Stimulated activated CD4-positive, alpha-beta T cell treated with anti-CD3 and anti-CD28 coated beads, Interleukin-15, amount 100 ng/mL, for 48 hours (primary cell): Measurements from ENCODE around the gene INTS12.

Source experiments
- DNase-seq, 2 donors: peaks; one replicate each; pipeline ENCODE4 v3.0.0-alpha.2; 2020; ENCODE audit warnings: low read depth in 2 of 2

INTS12 gene

DNA sequence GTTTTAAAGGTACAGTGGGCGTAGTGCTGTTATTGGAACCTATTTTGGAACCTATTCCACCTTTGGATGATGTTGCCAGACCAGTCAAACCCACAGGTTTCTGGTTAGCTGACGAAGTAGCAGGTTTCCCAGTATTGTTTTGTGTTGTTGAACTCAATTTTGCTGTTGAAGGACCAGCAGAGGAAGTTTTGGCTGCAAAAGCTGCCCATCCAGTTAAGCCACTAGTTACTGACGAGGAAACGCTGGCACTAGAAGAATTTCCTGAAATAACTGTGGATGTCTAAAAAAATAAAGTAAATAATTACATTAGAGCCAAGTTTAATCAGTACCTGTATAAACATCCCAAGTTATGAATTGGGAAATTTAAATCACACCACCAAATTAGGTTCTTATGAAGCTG lies 25.5 kb downstream of the INTS12 start:
- DNase-seq, result no peak

DNA sequence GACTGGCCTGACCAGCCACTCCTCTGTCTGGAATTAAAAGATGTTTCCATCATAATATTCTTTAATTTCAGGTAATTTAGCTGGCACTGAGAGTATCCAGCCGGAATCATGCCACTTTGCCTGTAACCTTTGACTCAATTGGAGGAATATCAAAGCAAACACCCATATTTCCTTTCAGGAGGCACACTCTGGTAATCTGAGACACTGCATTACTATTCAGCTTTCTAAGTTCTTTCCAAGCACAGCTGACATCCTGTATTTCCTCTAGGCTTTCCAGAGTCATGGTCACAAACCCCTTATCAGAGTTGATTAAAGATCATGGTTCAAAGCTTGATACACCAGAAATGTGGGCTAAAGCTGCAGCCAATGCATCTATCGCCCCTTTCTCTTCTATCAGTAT lies 29.3 kb downstream of the INTS12 start:
- DNase-seq, result no peak

DNA sequence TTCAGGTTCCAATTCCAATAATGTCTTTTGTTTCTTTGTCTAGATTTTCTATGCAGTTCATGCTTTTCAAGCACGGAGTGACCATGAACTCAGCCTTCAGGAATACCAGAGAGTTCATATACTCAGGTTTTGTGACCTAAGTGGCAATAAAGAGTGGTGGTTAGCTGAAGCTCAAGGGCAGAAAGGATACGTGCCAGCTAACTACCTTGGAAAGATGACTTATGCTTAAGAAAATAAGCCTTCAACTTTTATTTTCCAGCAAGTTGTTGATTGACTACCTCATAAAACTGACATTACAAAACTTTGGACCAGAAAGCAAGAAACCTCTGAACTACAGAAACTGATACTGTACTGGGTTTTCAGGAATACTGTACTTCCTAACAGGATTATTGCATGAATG lies 30.8 kb downstream of the INTS12 start:
- DNase-seq, result no peak

DNA sequence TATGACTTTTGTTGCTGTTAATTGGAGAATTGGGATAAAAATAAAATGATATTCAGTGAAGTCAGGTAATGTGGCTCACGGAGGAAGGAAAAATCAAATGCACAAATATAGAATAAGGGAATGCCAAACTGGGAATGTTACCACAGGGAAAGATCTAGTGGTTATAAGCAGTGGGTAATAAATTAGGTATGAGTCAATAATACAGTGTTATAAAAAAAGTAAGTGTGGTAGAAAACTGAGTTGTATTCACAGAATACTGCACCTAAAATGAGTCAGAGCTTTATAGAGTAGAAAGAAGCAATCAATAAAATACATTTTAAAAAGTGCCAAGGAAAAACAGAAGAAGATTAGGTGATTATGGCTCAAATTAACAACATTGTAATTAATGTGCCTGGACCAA lies 34.5 kb downstream of the INTS12 start:
- no peak for DNase-seq

DNA sequence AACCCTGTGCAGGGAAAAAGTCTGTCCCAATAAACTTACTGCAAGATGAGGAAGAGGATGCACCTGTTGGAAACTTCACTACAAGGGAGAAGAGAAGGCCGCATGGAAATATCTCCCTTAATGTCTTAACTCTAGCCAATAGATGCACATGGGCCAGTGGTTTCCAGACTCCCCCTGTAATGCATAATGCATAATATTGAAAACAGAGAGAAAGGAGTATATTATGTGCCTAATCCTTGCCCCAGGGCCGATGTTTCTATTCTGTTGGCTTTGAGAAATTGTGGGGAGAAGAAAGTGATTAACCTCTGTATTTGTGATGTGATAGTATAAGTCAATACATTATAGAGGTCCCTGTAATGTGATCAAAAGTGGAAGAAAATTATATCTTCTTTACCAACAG lies 37.2 kb downstream of the INTS12 start:
- no peak for DNase-seq

DNA sequence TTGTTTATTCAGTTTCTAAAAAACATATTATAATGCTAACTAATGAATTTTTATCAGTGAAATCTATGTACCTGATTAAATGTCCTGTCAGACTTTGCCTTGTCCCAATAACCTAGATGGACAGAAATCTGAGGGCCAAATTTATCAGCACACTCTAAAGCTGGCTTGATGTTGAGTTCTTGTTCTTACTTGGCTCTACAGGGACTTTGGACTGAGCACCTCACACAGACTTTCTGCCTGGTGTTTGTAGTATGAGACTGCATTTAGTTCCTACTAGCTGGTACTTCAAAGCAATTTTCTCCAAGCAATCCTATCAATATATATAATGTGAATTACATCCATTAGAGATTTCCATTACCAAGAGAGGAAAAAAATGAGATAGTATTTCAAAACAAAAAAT lies 37.8 kb downstream of the INTS12 start:
- DNase-seq, result no peak

DNA sequence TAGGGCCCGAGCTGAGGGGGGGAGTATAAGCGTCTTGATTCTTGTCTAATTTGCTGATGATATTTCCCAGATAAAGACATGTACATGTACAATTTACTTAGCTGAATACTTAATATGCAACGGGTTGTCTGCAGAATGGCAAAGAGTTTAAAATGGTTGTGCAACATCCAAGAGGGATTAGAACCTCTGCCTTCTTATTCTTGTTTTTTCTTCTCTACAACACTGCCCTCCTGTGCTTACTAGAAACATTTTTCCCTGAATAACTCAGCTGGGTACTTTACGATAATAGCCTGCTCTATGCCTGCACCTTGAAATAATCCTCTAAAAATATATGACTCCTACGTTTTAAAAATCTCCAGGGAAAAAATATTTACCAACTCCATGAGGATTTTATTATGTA lies 41.8 kb downstream of the INTS12 start:
- DNase-seq, result no peak

DNA sequence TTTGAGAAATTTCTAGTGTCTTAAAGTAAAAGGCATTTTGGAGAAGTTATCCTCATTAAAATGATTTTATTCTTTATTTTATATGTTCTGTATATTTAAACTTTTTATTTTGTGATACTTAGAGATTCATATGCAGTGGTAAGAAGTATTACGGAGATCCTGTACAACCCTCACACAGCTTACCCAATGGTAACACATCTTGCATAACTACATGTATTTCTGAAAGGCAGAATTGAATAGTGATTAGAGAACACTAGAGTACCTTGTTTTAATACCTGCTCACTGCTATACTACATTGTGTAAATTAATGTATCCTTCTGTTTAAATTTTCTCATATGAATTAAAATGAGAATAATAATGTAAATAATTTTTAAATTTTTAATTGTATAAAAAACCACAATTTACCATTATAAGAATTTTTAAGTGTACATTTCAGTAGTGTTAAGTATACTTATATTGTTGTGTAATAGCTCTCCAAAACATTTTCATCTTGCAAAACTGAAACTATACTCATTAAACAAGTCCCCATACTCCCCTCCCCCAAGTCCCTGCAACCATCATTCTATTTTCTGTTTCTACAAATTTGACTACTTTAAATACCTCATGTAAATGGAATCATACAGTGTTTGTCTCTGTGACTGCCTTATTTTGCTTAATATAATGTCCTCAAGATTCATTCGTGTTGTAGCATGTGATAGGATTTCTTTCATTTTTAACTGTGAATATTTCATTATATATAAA lies 45.4 kb downstream of the INTS12 start:
- no peak for DNase-seq

DNA sequence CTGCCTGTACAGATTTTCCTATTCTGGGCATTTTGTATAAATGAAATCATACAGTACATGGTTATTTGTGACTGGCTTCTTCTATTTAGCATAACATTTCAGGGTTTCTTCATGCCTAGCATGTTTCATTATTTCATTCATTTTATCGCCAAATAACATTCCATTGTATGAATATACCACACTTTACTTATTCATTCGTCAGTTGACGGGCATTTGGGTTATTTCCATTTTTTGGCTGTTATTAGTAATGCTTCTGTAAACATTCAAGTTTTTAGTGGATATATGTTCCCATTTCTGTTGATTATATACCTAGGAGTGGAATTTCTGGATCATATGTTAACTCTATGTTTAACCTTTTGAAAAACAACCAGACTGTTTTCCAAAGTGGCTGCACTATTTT lies 47.5 kb downstream of the INTS12 start:
- DNase-seq, result no peak

DNA sequence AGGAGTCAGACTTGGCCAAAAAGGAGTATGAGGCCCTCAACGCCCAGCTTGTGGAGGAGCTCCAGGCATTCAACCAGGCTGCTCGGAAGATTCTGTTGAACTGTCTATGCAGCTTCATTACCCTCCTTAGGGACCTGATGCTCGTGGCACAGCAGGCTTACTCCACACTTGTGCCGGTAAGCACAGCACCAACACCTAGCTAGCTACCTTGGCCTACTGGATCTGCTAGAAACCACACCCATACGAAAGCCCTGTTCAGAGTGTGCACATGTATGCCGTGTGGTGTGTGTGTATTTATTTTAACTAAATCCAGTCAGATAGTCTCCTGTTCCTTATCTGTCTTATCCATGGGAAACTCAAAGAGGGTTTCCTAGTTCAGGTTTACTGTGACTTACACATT lies 49.3 kb downstream of the INTS12 start:
- DNase-seq, result no peak

DNA sequence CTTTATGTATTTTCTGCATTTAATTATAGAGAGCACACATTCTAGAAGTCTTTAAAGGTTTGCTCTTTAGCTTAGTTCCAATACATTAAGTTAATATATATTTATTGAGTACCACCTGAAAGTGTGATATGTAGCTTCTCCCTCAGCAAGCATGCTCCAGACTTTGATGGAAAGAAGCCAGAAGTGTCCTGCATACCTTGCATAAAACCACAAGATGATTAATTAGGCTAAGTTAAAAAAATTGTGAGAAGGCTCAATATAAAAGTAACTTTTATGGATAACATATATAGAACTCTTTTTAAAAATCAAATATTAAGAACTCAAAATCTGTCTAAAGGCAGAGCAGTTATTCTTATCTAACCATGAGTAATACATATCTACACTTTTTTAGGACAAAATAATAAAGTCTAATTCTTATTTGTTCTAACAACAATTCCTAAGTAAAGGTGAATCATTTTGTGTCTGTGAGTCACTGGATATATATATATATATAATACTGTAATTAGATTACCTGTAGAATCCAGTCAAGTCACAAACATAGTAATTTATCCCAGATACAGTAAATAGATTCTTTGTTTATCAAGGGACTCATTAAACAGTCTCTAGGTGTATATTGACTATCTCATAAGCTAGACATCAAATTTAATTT lies 51.2 kb downstream of the INTS12 start:
- no peak for DNase-seq

DNA sequence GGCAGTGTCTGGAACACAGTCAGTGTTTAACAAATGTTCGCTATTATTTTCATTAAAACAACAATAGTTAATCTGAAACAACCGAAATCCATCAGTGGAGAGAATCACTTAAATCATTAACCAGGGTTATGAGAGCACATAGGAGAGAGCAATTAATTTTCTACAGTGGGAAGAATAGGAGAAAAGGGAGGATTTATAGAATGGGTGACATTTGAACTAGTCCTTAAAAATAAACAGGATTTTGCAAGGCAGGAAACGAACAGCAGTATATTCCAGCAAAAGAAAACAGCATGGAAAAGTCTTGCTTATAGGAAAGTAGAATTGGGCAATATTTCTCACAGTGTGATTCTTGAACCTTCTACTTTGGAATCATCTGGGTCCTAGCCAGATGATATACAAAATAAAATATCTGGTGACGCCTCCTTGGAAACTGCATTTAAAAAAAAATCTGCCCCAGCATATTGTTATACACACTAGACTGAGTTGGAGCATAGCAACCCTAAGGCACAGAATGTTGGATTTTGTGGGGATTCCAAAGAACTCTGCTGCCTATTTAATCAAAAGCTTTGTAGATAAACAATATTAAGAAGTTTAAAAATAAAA lies 56.1 kb downstream of the INTS12 start:
- DNase-seq, result no peak

DNA sequence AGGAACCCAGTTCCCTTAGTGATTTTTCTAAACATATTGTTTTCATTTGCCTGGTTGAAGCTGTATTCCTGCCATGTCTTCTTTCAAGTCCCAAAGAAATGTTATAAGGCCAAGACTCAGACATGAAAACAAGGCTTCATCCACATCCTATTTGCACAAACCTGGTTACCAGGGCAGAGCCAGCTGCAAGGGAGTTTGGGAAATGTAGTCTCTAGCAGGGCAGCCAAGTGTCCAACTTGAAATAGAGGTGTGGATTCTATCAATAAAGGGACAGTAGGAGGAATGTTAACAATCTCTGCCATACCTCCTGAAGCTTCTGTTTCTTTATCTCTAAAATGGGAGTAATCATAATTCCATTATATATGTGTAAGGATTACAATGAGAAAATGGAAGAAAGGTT lies 56.6 kb downstream of the INTS12 start:
- no peak for DNase-seq

DNA sequence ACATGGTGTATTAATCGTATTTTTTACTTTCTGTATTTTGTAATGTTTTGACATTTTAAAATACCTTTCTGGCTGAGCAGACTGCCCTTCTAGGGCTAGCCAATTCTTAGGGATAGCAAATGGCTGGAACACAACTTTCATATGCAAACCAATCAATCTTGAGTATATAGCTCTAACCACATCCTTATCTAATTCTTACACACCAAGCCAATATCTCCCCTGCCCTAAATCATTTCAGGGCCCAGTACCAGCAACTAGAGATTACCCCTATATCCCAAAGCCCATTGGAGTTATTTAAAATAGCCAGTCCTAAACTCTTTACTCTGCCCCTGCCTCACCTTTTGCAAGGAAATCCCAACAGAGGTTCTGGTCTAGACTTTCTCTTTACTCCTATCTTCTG lies 58.3 kb downstream of the INTS12 start:
- DNase-seq, result no peak

DNA sequence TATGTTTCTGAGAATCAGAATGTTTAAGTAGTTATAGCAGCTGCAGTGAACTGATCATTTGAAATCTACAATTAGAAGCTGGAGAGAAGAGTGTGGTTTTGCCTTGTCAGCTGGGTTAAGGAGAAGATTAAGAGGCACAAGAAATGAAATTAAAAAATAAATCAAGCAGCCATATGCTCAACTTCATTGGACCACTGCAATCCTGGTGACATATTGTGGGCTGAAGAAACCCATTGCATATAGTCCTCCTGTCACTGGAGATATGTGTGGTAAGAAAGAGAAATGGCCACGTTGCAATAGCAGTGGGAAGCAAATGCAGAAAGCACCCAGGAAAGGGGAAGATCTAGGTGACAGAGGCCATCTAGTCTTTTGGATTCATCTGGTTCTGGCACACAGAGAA lies 63.0 kb downstream of the INTS12 start:
- no peak for DNase-seq

DNA sequence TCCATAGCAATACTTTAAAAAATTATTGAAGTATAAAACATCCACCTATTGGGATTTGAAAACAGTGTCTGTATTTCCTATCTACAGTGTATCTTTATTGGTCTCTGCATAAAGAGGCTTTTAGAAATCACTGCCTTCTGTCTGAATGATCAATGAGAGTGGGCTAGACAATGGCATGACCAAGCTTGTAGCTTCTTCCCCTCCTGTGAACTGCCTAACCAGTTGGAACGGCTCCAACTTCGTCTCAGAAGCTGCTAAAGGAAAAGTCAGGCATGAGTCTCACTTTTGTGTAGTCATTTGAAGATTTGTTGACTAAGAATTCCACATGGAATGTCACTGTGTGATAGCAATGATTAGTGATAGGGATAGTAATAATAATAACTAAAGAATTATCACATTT lies 64.2 kb downstream of the INTS12 start:
- DNase-seq, result no peak

DNA sequence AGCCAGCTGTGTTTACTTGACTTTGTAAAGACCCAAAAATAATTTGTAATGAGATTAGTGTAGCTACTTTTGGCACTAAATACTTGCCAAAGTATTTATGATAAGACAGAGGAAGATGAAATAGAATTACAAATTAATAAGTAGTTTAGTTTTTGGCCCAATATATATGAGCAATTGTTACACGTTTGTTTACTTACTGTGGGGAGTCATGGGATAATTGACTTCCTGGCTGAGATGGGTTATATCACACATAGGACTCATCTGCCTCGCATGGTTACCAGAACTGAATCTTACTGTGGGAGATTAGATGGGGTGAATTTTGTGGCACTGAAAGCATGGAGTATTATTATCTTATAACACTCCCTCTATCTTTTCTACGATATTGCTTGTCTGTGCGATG lies 66.6 kb downstream of the INTS12 start:
- no peak for DNase-seq

DNA sequence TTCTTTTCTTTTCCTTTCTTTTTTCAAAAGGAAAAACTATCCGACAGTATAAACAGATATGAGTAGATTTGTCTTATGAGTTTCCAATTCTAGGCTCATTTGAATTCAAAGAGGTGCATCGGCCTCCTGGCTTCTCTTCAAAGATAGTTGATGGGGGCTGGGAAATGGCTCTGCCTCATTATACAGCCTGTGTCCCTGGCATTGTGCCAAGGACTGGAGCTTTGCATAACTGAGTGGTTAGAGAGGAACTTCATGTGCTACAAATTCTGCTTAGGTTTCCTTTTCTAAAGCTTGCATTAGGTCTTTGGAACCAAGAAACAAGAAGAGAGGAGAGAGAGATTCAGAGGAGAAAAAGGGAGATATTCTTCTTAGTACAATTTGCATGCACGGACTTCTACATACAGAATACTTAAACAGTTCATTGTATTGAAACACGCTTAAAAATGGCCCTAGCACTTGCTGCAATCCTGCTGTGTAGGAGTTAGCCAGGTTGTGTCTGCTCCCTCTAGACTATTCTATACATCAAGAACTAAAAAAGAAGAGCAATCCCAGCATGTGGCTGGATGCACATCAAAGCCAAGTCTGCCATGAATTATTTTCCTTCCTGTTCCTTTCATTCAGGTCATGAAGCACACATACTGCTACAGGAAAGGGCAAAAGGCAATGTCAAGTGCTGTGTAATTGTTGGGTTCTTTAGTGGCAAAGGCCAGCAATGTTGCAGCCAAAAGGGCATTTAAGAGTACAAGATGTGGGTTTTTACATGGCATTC lies 70.9 kb downstream of the INTS12 start:
- DNase-seq, result no peak

DNA sequence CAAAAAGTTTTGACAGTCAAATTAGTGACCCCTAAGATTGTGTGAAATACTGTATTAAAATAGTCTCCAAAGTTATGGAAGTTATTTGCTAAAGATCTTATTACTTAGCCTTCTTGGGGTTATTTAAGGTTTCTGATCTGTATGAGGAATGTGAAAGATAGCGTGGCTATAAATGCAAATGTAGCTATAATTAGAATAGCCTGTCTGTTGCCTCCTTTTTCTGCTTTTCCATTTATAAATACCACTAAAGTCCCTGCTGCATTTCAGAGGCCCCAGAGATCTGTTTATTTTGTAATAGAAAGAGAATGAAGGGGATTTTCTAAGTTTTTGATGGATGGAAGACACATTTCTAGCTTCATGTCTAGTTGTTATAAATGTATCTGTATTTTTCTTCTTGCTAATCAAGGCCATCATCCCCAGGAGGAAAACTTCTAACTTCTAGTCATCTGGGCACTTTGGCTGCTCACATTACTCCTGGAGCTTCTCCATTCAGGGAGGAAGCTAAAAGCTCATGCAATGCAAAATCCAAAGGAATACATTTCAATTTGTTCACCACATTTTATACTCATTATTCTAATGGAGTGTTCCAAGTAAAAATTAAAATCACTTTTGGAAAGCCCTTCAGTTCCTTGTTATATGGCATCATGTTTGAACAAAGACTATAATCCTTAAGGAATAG lies 73.9 kb downstream of the INTS12 start:
- no peak for DNase-seq

DNA sequence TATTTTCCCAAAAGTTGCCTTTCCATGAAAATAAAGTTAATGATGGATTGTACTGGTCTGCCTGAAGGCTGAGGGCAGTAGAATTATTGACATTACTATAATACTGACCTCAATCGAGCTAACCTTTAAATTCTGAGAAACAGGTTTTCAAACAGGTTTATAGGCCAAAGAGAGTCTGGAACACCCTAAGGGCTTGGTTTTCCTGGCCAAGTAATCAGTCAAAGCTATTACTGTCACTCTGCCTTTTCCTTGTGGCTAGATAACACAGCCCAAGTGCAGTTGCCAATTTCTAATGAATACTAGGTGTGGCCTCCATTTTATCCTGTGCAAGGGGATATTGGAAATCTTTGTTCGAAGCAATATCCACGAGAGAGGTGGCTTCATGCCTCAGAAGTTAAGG lies 75.2 kb downstream of the INTS12 start:
- DNase-seq, result no peak
